GM12874 (cell line): ENCODE results near the gene PRR15L.

Source experiments
- CTCF ChIP-seq: IDR thresholded peaks from 2 replicates; pipeline ENCODE4 v1.5.1; 2011; ENCODE audit warnings: low read depth, mild to moderate bottlenecking, control low read depth, low read length, moderate library complexity; ENCODE audit not compliant: insufficient read depth

Gene PRR15L

GRCh38 chr17:47986520-47986919 lies 28.8 kb upstream of the PRR15L start:
- no peak for TF ChIP-seq CTCF

DNA sequence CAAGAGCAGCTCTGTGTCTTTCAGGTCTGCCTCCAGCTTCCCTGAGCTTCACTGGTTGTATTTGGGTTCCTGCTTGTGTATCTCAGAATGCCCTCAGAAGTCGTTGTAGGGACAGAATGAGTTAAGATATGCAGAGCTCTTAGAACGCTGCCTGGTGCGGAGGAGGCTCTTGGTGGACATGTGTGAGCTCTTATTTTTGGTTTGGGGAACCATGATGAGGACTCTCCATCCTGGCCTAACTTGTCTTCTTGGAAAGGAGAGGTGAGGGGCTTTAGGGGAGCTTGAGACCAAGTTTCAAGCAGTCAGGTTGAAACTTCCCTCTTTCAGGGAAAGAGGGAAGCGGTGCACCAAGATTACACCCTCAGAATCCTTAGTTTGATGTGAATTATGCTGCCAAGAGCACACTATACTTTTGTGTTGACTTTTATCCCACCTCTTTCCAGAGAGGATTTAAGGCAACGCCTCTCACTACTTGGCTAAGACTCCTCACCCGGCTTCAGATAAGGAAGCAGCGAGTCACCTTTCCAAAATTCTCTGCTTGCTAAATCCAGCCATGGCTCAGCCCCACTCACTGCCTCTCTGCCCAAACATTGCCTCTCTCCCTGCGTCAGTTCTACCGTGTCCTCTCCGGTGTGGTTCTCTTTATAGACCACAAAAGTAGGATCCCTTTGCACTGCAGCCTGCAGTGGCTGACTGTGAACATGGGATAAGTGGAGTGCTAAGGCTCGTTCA lies 26.0 kb upstream of the PRR15L start:
- TF ChIP-seq CTCF = no peak

DNA sequence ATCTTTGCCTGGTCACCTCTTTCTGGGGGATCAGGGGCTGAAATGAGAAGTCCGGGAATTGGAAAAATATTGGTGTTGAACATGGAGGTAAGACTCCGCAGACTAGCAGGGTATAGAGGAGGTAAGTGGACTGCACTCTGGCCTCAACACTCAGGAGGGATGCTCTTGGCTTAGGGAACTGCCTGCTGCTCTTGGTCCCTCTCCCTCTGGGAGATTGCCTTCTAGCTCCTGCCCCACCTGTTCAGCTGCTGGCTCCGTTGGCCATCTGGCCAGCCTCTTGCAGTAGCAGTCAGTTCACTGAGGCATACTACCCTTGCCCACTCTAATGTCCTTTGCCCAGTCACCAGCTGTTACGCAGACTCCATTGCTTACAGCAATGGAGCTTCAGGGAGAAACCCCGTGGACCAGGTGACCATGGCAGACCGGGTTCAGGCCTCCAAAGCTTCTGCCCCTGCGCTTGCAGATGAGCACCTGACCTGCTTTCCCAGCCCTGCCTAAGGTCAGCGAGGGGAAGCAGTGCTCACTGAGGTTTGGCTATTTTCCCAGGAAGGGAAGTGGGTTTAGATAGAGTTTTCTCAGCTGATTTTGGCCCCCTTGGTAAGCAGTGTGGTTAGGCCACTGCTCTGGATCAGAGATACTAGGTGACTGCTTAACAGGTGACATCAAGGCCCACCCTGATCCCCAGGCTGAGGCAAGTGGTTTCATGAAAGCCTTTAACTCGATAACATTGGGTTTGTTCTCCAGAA lies 25.1 kb upstream of the PRR15L start:
- TF ChIP-seq CTCF = no peak

- TF ChIP-seq CTCF = no peak
Measured at GRCh38 chr17:47982091-47982617, 24.5 kb upstream of the PRR15L start.

DNA sequence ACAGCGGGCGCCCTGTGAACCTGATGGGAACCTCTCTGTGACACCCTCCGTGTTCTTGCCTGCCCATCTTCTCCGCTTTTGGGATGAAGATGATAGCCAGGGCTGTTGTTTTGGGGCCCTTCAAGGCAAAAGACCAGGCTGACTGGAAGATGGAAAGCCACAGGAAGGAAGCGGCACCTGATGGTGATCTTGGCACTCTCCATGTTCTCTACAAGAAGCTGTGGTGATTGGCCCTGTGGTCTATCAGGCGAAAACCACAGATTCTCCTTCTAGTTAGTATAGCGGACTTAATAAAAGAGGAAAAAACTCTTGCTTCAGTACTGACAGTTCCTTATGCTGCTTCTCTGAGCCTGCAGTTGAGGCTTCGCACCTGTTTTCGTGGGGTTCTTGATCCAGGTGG lies 23.8 kb upstream of the PRR15L start:
- no peak for TF ChIP-seq CTCF

DNA sequence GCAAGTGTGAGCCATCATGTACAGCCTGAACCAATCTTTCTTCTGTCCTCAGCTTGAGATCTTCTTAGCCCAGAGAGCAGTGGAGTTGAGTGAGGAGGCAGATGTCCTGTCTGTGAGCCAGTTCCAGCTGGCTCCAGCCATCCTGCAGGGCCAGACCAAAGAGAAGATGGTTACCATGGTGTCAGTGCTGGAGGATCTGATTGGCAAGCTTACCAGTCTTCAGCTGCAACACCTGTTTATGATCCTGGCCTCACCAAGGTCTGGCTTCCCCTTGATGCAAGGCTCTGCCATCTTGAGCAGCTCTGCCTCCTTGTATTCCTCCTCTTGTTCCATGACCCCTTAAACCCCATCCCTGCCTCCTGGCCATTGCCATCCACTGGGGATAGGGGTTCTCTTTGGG lies 22.9 kb upstream of the PRR15L start:
- TF ChIP-seq CTCF = no peak

DNA sequence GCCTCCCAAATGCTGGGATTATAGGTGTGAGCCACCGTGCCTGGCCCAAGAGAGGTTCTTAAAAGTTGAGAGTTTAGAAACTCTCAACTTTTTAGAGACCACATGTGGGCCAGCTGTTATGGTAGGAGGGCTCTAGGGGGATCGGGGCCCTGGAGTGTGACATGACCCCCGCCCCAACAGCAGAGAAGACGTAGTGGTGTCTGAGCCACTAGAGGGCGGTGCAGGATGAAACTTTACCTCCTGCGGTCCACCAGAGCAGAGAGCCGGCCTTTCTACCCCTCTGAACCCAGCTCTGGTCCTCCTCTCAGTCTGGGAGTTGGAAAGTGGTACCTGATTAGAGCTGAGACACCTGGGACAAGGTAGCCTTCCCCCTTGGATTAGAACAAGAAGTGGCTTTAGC lies 20.6 kb upstream of the PRR15L start:
- peak; percentile 85 for TF ChIP-seq CTCF
